ENCODE data around the gene CTTNBP2.

DNA sequence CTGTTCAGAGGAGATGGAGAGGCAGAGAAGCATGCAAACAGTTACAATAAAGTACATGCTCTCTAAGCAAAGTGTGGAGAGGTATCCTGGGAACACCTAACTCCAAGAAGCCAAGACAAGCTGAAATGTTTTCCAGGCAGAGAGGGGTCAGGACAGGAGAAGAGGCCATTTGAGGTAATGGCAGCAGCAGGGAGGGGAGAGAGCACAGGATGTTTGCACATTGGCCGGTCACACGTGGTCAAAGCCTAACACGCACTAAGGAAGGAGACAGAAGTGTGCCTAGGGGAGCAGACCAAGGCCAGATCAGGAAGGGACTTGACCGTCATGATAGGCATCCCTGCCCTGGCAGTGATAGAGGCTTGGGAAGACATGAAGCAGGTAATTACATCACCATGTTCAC is 101.5 kb downstream of the CTTNBP2 start:
- no peak for TF ChIP-seq POLR2AphosphoS5 (IDR thresholded peaks at IDR 0.05; ENCODE audit: low read depth, low read length)
- no peak for TF ChIP-seq FOXM1 (IDR thresholded peaks at IDR 0.05; ENCODE audit: low read depth)
- TF ChIP-seq ELF1 (IDR thresholded peaks at IDR 0.05) = no peak
- TF ChIP-seq, protein P1, sequence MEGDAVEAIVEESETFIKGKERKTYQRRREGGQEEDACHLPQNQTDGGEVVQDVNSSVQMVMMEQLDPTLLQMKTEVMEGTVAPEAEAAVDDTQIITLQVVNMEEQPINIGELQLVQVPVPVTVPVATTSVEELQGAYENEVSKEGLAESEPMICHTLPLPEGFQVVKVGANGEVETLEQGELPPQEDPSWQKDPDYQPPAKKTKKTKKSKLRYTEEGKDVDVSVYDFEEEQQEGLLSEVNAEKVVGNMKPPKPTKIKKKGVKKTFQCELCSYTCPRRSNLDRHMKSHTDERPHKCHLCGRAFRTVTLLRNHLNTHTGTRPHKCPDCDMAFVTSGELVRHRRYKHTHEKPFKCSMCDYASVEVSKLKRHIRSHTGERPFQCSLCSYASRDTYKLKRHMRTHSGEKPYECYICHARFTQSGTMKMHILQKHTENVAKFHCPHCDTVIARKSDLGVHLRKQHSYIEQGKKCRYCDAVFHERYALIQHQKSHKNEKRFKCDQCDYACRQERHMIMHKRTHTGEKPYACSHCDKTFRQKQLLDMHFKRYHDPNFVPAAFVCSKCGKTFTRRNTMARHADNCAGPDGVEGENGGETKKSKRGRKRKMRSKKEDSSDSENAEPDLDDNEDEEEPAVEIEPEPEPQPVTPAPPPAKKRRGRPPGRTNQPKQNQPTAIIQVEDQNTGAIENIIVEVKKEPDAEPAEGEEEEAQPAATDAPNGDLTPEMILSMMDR (IDR thresholded peaks at IDR 0.05) = no peak
- TF ChIP-seq EZH2phosphoT487 (IDR thresholded peaks at IDR 0.05; ENCODE audit: borderline replicate concordance, low read depth) = no peak
- TF ChIP-seq CHD2 (IDR thresholded peaks at IDR 0.05; ENCODE audit: low read length, partially characterized antibody) = no peak
- no peak for TF ChIP-seq MXI1 (IDR thresholded peaks at IDR 0.05; ENCODE audit: low read depth, low read length)
- TF ChIP-seq, protein P2, sequence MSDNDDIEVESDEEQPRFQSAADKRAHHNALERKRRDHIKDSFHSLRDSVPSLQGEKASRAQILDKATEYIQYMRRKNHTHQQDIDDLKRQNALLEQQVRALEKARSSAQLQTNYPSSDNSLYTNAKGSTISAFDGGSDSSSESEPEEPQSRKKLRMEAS (IDR thresholded peaks at IDR 0.05; ENCODE audit: low read depth) = no peak
- TF ChIP-seq, protein P3, sequence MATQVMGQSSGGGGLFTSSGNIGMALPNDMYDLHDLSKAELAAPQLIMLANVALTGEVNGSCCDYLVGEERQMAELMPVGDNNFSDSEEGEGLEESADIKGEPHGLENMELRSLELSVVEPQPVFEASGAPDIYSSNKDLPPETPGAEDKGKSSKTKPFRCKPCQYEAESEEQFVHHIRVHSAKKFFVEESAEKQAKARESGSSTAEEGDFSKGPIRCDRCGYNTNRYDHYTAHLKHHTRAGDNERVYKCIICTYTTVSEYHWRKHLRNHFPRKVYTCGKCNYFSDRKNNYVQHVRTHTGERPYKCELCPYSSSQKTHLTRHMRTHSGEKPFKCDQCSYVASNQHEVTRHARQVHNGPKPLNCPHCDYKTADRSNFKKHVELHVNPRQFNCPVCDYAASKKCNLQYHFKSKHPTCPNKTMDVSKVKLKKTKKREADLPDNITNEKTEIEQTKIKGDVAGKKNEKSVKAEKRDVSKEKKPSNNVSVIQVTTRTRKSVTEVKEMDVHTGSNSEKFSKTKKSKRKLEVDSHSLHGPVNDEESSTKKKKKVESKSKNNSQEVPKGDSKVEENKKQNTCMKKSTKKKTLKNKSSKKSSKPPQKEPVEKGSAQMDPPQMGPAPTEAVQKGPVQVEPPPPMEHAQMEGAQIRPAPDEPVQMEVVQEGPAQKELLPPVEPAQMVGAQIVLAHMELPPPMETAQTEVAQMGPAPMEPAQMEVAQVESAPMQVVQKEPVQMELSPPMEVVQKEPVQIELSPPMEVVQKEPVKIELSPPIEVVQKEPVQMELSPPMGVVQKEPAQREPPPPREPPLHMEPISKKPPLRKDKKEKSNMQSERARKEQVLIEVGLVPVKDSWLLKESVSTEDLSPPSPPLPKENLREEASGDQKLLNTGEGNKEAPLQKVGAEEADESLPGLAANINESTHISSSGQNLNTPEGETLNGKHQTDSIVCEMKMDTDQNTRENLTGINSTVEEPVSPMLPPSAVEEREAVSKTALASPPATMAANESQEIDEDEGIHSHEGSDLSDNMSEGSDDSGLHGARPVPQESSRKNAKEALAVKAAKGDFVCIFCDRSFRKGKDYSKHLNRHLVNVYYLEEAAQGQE (IDR thresholded peaks at IDR 0.05; ENCODE audit: low read depth, low read length) = no peak
- TF ChIP-seq NFIC (IDR thresholded peaks at IDR 0.05; ENCODE audit: borderline replicate concordance) = no peak
- TF ChIP-seq NRF1 (IDR thresholded peaks at IDR 0.05; ENCODE audit: low read depth, low read length) = no peak
